GM23248 (cell line): Measurements from ENCODE around the gene SNAPC4. TPM values are rescaled to one million over a fixed set of nuclear protein-coding genes. Genes with fewer than 3 reads are reported as not detected.
"Not testable (repeated sequence)": the region's sequence is repeated elsewhere in the genome, so short reads cannot be mapped to it uniquely, and the experiment has no call there.

Experiments
- DNase-seq: peaks from one replicate; pipeline ENCODE4 v3.0.0-alpha.2; 2015
- H2AFZ ChIP-seq: fragments of 200-600 bp; sonication (generic); 2 replicates; pipeline ENCODE4 v1.6.1; 2016; ENCODE audit warnings: antibody characterized with exemption
- H3F3A ChIP-seq: fragments of 200-600 bp; sonication (generic); 2 replicates; pipeline ENCODE4 v1.6.1; 2016; ENCODE audit warnings: mild to moderate bottlenecking, antibody characterized with exemption, mixed run types; ENCODE audit not compliant: insufficient read depth
- H3K27ac ChIP-seq: fragments of 200-600 bp; sonication (generic); 2 replicates; pipeline ENCODE4 v1.5.1; 2016; ENCODE audit warnings: mild to moderate bottlenecking
- H3K27me3 ChIP-seq: fragments of 200-600 bp; sonication (generic); replicated peaks from 2 replicates; pipeline ENCODE4 v1.6.1; 2016; ENCODE audit warnings: mild to moderate bottlenecking; ENCODE audit not compliant: insufficient read depth
- H3K36me3 ChIP-seq: fragments of 200-600 bp; sonication (generic); 2 replicates; pipeline ENCODE4 v1.6.1; 2016; ENCODE audit warnings: low read depth, mild to moderate bottlenecking
- H3K4me1 ChIP-seq: fragments of 200-600 bp; sonication (generic); 2 replicates; pipeline ENCODE4 v1.6.1; 2016; ENCODE audit warnings: mild to moderate bottlenecking; ENCODE audit not compliant: insufficient read depth
- H3K4me2 ChIP-seq: fragments of 200-600 bp; sonication (generic); one replicate; pipeline ENCODE4 v1.6.1; 2016; ENCODE audit warnings: mild to moderate bottlenecking; ENCODE audit not compliant: unreplicated experiment
- H3K4me3 ChIP-seq: fragments of 200-600 bp; sonication (generic); 2 replicates; pipeline ENCODE4 v1.5.1; 2016; ENCODE audit warnings: mild to moderate bottlenecking
- H3K79me2 ChIP-seq: fragments of 200-600 bp; sonication (generic); 2 replicates; pipeline ENCODE4 v1.6.1; 2016; ENCODE audit warnings: mild to moderate bottlenecking; ENCODE audit not compliant: insufficient read depth
- H3K9ac ChIP-seq: fragments of 200-600 bp; sonication (generic); 2 replicates; pipeline ENCODE4 v1.6.1; 2016; ENCODE audit warnings: mild to moderate bottlenecking
- H3K9me2 ChIP-seq: fragments of 200-600 bp; sonication (generic); 2 replicates; pipeline ENCODE4 v1.6.1; 2016; ENCODE audit warnings: mixed run types, mild to moderate bottlenecking, moderate library complexity; ENCODE audit not compliant: insufficient read depth
- H3K9me3 ChIP-seq: fragments of 200-600 bp; sonication (generic); one replicate; pipeline ENCODE4 v1.6.1; 2017; ENCODE audit warnings: low read depth
- H4K20me1 ChIP-seq: fragments of 200-600 bp; sonication (generic); 2 replicates; pipeline ENCODE4 v1.6.0; 2016; ENCODE audit not compliant: insufficient read depth
- EZH2 ChIP-seq: fragments of 200-600 bp; sonication (generic); IDR thresholded peaks from 2 replicates; pipeline ENCODE4 v1.6.1; 2018; ENCODE audit warnings: antibody characterized with exemption, mild to moderate bottlenecking; ENCODE audit not compliant: insufficient read depth, poor library complexity, severe bottlenecking
- EZH2phosphoT487 ChIP-seq: fragments of 200-600 bp; sonication (generic); IDR thresholded peaks from 2 replicates; pipeline ENCODE4 v1.6.1; 2018; ENCODE audit warnings: antibody characterized with exemption, moderate library complexity, mild to moderate bottlenecking, low read depth; ENCODE audit not compliant: insufficient read depth
- WGBS, 2 experiments: methylation state at CpG; one replicate each; pipeline ENCODE4 v1.1.6; 2015 to 2017; ENCODE audit warnings: low lambda C conversion rate in 2 of 2, low coverage in 1 of 2; ENCODE audit errors: missing lambda C conversion rate in 2 of 2; 5-methylcytosine and 5-hydroxymethylcytosine counted together
- in situ Hi-C: fragments of 300-500 bp; cut with MboI; formaldehyde crosslinking; loops from 2 replicates; pipeline ENCODE4 v1.15.0; 2020
- polyA plus RNA-seq: library from polyadenylated mRNA; unstranded; fragments of >200 nt; fragmentation: Nextera tagmentation; extraction: Ambion mirVana; gene quantifications from 2 replicates; pipeline ENCODE4 v1.2.1, GENCODE V29; 2016
- total RNA-seq: library from RNA; depleted of rRNA; stranded (reverse); fragments of >200 nt; shearing (Covaris generic); gene quantifications from 2 replicates; pipeline ENCODE4 v1.2.3, GENCODE V29; 2014

SNAPC4 gene
- total and polyA plus RNA-seq, 2 experiments from 2014 or later = 4.4 to 5.2 TPM

DNA sequence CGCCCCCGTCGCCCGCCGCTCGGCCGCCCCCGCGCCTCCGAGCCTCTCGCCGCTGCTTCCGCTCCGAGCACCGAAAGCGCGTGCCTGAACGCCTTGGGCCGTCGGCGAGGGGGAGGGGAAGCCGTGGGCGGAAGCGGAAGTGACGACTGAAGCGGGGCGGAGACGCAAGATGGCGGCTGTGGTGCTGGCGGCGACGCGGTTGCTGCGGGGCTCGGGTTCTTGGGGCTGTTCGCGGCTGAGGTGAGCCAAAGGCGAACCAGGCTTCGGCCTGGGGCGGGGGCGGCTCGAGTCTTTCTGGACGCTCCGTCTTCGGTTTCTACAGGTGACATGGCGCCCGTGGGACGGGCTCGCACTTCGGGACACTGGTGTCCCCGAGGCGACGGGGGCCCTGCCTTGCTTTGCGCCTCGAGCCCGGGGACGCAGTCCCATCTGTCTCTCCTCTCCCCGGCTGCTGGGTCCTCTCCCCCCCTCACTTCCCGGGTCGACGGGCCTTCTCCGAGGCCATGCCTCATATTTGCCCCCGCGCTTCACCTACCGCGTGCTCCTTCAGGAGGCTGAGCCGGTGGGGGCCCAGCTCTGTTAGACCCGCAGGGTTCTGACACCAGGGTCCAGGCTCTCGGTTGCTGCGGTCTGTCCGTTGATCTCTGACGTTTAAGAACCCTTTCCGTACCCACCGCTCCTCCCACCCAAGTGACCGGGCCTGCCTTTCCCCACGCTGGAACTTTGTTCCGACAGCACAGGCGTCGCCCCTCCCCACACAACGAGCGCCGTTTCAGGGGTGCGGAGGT is 10.7 kb upstream of the SNAPC4 start, which contains the start of the genes ENTR1 and PMPCA:
ENTR1 (minus strand) TSS at position 115 of the 788 bp plus-strand sequence. CDS start 217 bp downstream, outside the sequence.
PMPCA (plus strand) TSS at position 159 of the 788 bp plus-strand sequence; CDS start at position 170, 11 bp downstream.
- H3K27ac ChIP-seq = peak within 1 kb of the TSS; percentile 89

GRCh38 chr9:136409557-136410455 is 9.8 kb upstream of the SNAPC4 start:
- peak overlapping the region; percentile 66 for H2AFZ ChIP-seq
- 8 to 9% methylated on average over 55 to 56 of the region's 71 CpGs for WGBS, 2 experiments
- peak overlapping the region; percentile 94 for H3K4me3 ChIP-seq
- peak overlapping the region; percentile 79 for H3K4me2 ChIP-seq
- TF ChIP-seq EZH2 = no peak
- TF ChIP-seq EZH2phosphoT487 = no peak
- peak; percentile 78 for DNase-seq
- H3K27me3 ChIP-seq = no peaks in the 10 kb centered on the region
- H3K4me1 ChIP-seq = peaks cover 19% of the 10 kb centered on the region
- 0 out of 2 replicates have a peak, but pooled peaks cover 3% of the 10 kb centered on the region for H4K20me1 ChIP-seq
- no peaks in the 10 kb centered on the region for H3K9me3 ChIP-seq
- H3K9me2 ChIP-seq = no peaks in the 10 kb centered on the region
- H3K9ac ChIP-seq = peak overlapping the region; percentile 90
- peaks cover 32% of the 10 kb centered on the region; the same call in 1 of the 2 replicates for H3K36me3 ChIP-seq
- peak overlapping the region; percentile 58 for H3K27ac ChIP-seq
- no peaks in the 10 kb centered on the region for H3F3A ChIP-seq
- peaks cover 61% of the 10 kb centered on the region for H3K79me2 ChIP-seq
- in situ Hi-C loops = no loop called here

More for the DNA sequence above, 10.7 kb upstream of the SNAPC4 start, which contains the start of the genes ENTR1 and PMPCA:
- H3K4me3 ChIP-seq = peak within 1 kb of the TSS; percentile 94
- no peaks in the 10 kb centered on the region for H3F3A ChIP-seq
- H3K79me2 ChIP-seq = peaks cover 70% of the 10 kb centered on the region
- TF ChIP-seq EZH2 = no peak
- TF ChIP-seq EZH2phosphoT487 = no peak
- in situ Hi-C loops = no loop called here
- peaks cover 33% of the 10 kb centered on the region; the same call in 1 of the 2 replicates for H3K36me3 ChIP-seq
- H4K20me1 ChIP-seq = 0 out of 2 replicates have a peak, but pooled peaks cover 3% of the 10 kb centered on the region
- no peaks in the 10 kb centered on the region for H3K9me3 ChIP-seq
- peak; percentile 95 for DNase-seq
- WGBS, 2 experiments = 1% methylated on average over 55 to 63 of the region's 83 CpGs
- H3K4me2 ChIP-seq = peak within 1 kb of the TSS; percentile 99
- peak within 1 kb of the TSS; percentile 100 for H3K9ac ChIP-seq
- no peaks in the 10 kb centered on the region for H3K27me3 ChIP-seq
- H2AFZ ChIP-seq = peak within 1 kb of the TSS; percentile 66
- no peaks in the 10 kb centered on the region for H3K9me2 ChIP-seq
- H3K4me1 ChIP-seq = peaks cover 19% of the 10 kb centered on the region

GRCh38 chr9:136407911-136408310 is 7.9 kb upstream of the SNAPC4 start:
- no peak overlapping the region for H3K27ac ChIP-seq
- H4K20me1 ChIP-seq = 0 out of 2 replicates have a peak, but pooled peaks cover 3% of the 10 kb centered on the region
- DNase-seq = no peak
- no peak overlapping the region for H2AFZ ChIP-seq
- 90 to 93% methylated on average over 7 of the region's 7 CpGs for whole genome bisulfite sequencing, 2 experiments
- H3K27me3 ChIP-seq = no peaks in the 10 kb centered on the region
- peaks cover 19% of the 10 kb centered on the region for H3K4me1 ChIP-seq
- H3K9me3 ChIP-seq = no peaks in the 10 kb centered on the region
- H3K4me3 ChIP-seq = no peak overlapping the region
- no peaks in the 10 kb centered on the region for H3F3A ChIP-seq
- in situ Hi-C loops = no loop called here
- no peak overlapping the region for H3K9ac ChIP-seq
- TF ChIP-seq EZH2phosphoT487 (no peak), EZH2 (no peak)
- H3K9me2 ChIP-seq = no peaks in the 10 kb centered on the region
- no peak overlapping the region for H3K4me2 ChIP-seq
- peaks cover 43% of the 10 kb centered on the region for H3K79me2 ChIP-seq
- H3K36me3 ChIP-seq = peaks cover 14% of the 10 kb centered on the region; the same call in 1 of the 2 replicates

DNA sequence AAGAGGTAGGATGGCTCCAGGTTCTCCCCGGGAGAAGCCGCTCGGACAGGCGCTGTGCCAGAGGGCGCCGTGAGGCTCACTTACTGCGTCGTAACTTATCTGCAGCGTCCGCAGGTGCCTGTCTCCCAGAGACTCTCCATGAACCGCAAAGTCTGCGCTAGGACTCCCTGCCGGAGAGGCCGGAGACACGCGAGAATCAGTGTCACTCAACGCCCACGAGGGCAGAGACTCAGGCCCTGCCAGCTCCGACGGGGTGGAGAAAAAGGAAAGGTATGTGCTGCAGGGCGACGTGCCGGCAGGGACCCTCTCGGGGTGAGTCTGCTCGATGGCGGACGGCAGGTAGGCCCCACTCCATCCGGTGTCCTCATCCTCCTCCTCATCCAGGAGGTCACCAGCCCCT is 7.1 kb upstream of the SNAPC4 start:
- H3K27me3 ChIP-seq, in situ Hi-C loops, H2AFZ ChIP-seq, H3K9me2 ChIP-seq, H3K9ac ChIP-seq, H4K20me1 ChIP-seq, H3K4me3 ChIP-seq, DNase-seq, H3K36me3 ChIP-seq, H3K27ac ChIP-seq, H3F3A ChIP-seq, H3K4me2 ChIP-seq, H3K9me3 ChIP-seq: not testable (repeated sequence)
- Histone ChIP-seq H3K4me1 (peaks cover 13% of the 10 kb centered on the region), H3K79me2 (peaks cover 34% of the 10 kb centered on the region)
- WGBS, 2 experiments = 95% methylated on average over 27 to 28 of the region's 28 CpGs

DNA sequence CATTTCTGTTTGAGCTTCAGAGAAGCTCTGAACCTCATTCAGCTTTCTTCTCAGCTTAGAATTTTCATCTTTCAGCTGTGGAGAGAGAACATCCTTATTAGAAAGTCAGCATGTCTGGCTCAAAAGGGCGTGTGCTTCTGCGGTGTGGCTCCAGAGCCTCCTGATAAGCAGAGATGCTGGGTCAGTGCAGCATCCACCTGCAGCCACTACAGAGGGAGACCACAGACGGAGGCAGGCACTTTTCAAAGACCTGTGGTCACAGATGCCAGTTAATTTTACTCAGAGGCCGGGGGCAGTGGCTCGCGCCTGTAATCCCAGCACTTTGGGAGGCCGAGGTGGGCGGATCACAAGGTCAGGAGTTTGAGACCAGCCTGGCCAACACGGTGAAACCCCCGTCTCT is 5.9 kb upstream of the SNAPC4 start:
- H3K36me3 ChIP-seq, H3K27me3 ChIP-seq, H3K4me1 ChIP-seq, H4K20me1 ChIP-seq, DNase-seq, H2AFZ ChIP-seq, H3K27ac ChIP-seq, H3K4me3 ChIP-seq, H3K9me3 ChIP-seq, H3K9me2 ChIP-seq, in situ Hi-C loops, H3K4me2 ChIP-seq, H3K9ac ChIP-seq: not testable (repeated sequence)
- 90 to 93% methylated on average over 10 of the region's 10 CpGs for WGBS, 2 experiments
- Histone ChIP-seq H3F3A (peaks cover 10% of the 10 kb centered on the region; the same call in 1 of the 2 replicates), H3K79me2 (peaks cover 22% of the 10 kb centered on the region)
